ENCODE measurements around the gene DLK1. TPM values are rescaled to one million over a fixed set of nuclear protein-coding genes. Genes with fewer than 3 reads are reported as not detected.

DLK1 gene
- total RNA-seq, 2 experiments from 2014 or later, result not detected

GRCh38 chr14:100780246-100780645 lies 53.6 kb downstream of the DLK1 start:
- Mint-ChIP-seq H3K27ac (no peak overlapping the region), H3K4me1 (no peaks in the 10 kb centered on the region), H3K36me3 (no peaks in the 10 kb centered on the region), H3K27me3 (no peaks in the 10 kb centered on the region), H3K4me3 (no peak overlapping the region), H3K9me3 (ENCODE audit: low read depth) (no peaks in the 10 kb centered on the region)
- DNase-seq (no peak), ATAC-seq (no peak)
- CTCF ChIA-PET, result no interaction called here

GRCh38 chr14:100780646-100781355 lies 54.1 kb downstream of the DLK1 start:
- H3K4me3 Mint-ChIP-seq, result no peak overlapping the region
- no peaks in the 10 kb centered on the region for H3K9me3 Mint-ChIP-seq (ENCODE audit: low read depth)
- no peaks in the 10 kb centered on the region for H3K27me3 Mint-ChIP-seq
- no peak for ATAC-seq
- no peaks in the 10 kb centered on the region for H3K36me3 Mint-ChIP-seq
- CTCF ChIA-PET, result no interaction called here
- H3K4me1 Mint-ChIP-seq, result no peaks in the 10 kb centered on the region
- DNase-seq, result no peak
- no peak overlapping the region for H3K27ac Mint-ChIP-seq

- Mint-ChIP-seq H3K4me3 (no peak overlapping the region), H3K27ac (no peak overlapping the region), H3K27me3 (no peaks in the 10 kb centered on the region), H3K9me3 (ENCODE audit: low read depth) (no peaks in the 10 kb centered on the region), H3K36me3 (no peaks in the 10 kb centered on the region), H3K4me1 (no peaks in the 10 kb centered on the region)
- ATAC-seq (no peak), DNase-seq (no peak)
- CTCF ChIA-PET, result no interaction called here
Measured at GRCh38 chr14:100781952-100782351, 55.3 kb downstream of the DLK1 start.

- no peak for ATAC-seq
- Mint-ChIP-seq H3K27ac (no peak overlapping the region), H3K4me1 (no peaks in the 10 kb centered on the region), H3K36me3 (no peaks in the 10 kb centered on the region), H3K9me3 (ENCODE audit: low read depth) (no peaks in the 10 kb centered on the region), H3K27me3 (no peaks in the 10 kb centered on the region), H3K4me3 (no peak overlapping the region)
- CTCF ChIA-PET, result no interaction called here
- no peak for DNase-seq
Measured at GRCh38 chr14:100782516-100783320, 56.0 kb downstream of the DLK1 start.

GRCh38 chr14:100783630-100784370 lies 57.1 kb downstream of the DLK1 start:
- no peak for DNase-seq
- H3K9me3 Mint-ChIP-seq (ENCODE audit: low read depth), result no peaks in the 10 kb centered on the region

GRCh38 chr14:100784523-100785337 lies 58.0 kb downstream of the DLK1 start:
- Mint-ChIP-seq H3K4me1 (no peaks in the 10 kb centered on the region), H3K27ac (no peak overlapping the region), H3K4me3 (no peak overlapping the region), H3K27me3 (no peaks in the 10 kb centered on the region), H3K9me3 (ENCODE audit: low read depth) (no peaks in the 10 kb centered on the region), H3K36me3 (no peaks in the 10 kb centered on the region)
- ATAC-seq (no peak), DNase-seq (no peak)
- CTCF ChIA-PET, result no interaction called here

More at GRCh38 chr14:100783630-100784370, 57.1 kb downstream of the DLK1 start:
- no peaks in the 10 kb centered on the region for H3K27me3 Mint-ChIP-seq
- no peak overlapping the region for H3K27ac Mint-ChIP-seq
- no peaks in the 10 kb centered on the region for H3K4me1 Mint-ChIP-seq
- H3K4me3 Mint-ChIP-seq, result no peak overlapping the region
- ATAC-seq, result no peak
- CTCF ChIA-PET, result no interaction called here
- H3K36me3 Mint-ChIP-seq, result no peaks in the 10 kb centered on the region

GRCh38 chr14:100785338-100785615 lies 58.6 kb downstream of the DLK1 start:
- no peak overlapping the region for H3K27ac Mint-ChIP-seq
- CTCF ChIA-PET, result no interaction called here
- H3K36me3 Mint-ChIP-seq, result no peaks in the 10 kb centered on the region
- H3K4me1 Mint-ChIP-seq, result no peaks in the 10 kb centered on the region
- H3K27me3 Mint-ChIP-seq, result no peaks in the 10 kb centered on the region
- H3K9me3 Mint-ChIP-seq (ENCODE audit: low read depth), result no peaks in the 10 kb centered on the region
- no peak overlapping the region for H3K4me3 Mint-ChIP-seq
- ATAC-seq (no peak), DNase-seq (no peak)

- Mint-ChIP-seq H3K4me3 (no peak overlapping the region), H3K9me3 (ENCODE audit: low read depth) (no peaks in the 10 kb centered on the region), H3K4me1 (no peaks in the 10 kb centered on the region), H3K36me3 (no peaks in the 10 kb centered on the region), H3K27me3 (no peaks in the 10 kb centered on the region), H3K27ac (no peak overlapping the region)
- CTCF ChIA-PET, result no interaction called here
- ATAC-seq, result no peak
- no peak for DNase-seq
Measured at GRCh38 chr14:100785626-100786025, 58.9 kb downstream of the DLK1 start.

GRCh38 chr14:100786131-100786530 lies 59.4 kb downstream of the DLK1 start:
- Mint-ChIP-seq H3K27me3 (no peaks in the 10 kb centered on the region), H3K4me1 (no peaks in the 10 kb centered on the region), H3K9me3 (ENCODE audit: low read depth) (no peaks in the 10 kb centered on the region), H3K4me3 (no peak overlapping the region), H3K36me3 (no peaks in the 10 kb centered on the region), H3K27ac (no peak overlapping the region)
- CTCF ChIA-PET, result no interaction called here
- ATAC-seq (no peak), DNase-seq (no peak)

GRCh38 chr14:100786576-100787219 lies 60.0 kb downstream of the DLK1 start:
- no peak overlapping the region for H3K27ac Mint-ChIP-seq
- no peaks in the 10 kb centered on the region for H3K4me1 Mint-ChIP-seq
- DNase-seq (no peak), ATAC-seq (no peak)
- H3K4me3 Mint-ChIP-seq, result no peak overlapping the region
- no peaks in the 10 kb centered on the region for H3K27me3 Mint-ChIP-seq
- CTCF ChIA-PET, result no interaction called here
- no peaks in the 10 kb centered on the region for H3K9me3 Mint-ChIP-seq (ENCODE audit: low read depth)
- H3K36me3 Mint-ChIP-seq, result no peaks in the 10 kb centered on the region

- H3K27me3 Mint-ChIP-seq, result no peaks in the 10 kb centered on the region
Measured at GRCh38 chr14:100787659-100788058, 61.0 kb downstream of the DLK1 start.

More at GRCh38 chr14:100787659-100788058, 61.0 kb downstream of the DLK1 start:
- CTCF ChIA-PET, result no interaction called here
- DNase-seq, result no peak
- Mint-ChIP-seq H3K9me3 (ENCODE audit: low read depth) (no peaks in the 10 kb centered on the region), H3K27ac (no peak overlapping the region), H3K36me3 (no peaks in the 10 kb centered on the region), H3K4me1 (no peaks in the 10 kb centered on the region), H3K4me3 (no peak overlapping the region)
- no peak for ATAC-seq

Data from activated CD8-positive, alpha-beta memory T cell treated with anti-CD3 and anti-CD28 coated beads, Interleukin-2, amount 10 ng/mL, durations not matched to agents 7 days and 5 days (primary cell).